ENCODE measurements around the gene PSMA7.

DNA sequence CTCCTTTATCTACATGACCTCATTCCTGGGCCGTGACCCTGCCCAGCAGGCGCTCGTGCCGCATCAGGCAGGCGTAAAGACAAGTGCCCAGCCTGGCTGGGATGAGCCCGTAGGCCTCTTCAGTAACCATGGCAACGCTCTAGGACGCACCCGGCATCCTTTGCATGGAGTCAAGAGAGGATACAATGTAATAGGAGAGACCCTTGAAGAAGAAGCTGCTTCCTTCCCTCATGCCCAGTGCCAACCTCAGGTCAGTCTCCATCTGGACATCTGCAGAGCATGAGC, 25.9 kb downstream of the PSMA7 start:
- TF ChIP-seq SIN3A (IDR thresholded peaks at IDR 0.05; ENCODE audit: borderline replicate concordance, low read depth, low read length) (no peak), EZH2phosphoT487 (IDR thresholded peaks at IDR 0.05; ENCODE audit: borderline replicate concordance, low read depth) (no peak), GABPA (IDR thresholded peaks at IDR 0.05; ENCODE audit: low read depth) (no peak), RAD21 (IDR thresholded peaks at IDR 0.05; ENCODE audit: low read length) (no peak), TAF1 (IDR thresholded peaks at IDR 0.05; ENCODE audit: borderline replicate concordance, low read depth, low read length) (no peak)
- TF ChIP-seq, protein P1, sequence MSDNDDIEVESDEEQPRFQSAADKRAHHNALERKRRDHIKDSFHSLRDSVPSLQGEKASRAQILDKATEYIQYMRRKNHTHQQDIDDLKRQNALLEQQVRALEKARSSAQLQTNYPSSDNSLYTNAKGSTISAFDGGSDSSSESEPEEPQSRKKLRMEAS (IDR thresholded peaks at IDR 0.05; ENCODE audit: low read depth) = no peak
- TF ChIP-seq, protein P2, sequence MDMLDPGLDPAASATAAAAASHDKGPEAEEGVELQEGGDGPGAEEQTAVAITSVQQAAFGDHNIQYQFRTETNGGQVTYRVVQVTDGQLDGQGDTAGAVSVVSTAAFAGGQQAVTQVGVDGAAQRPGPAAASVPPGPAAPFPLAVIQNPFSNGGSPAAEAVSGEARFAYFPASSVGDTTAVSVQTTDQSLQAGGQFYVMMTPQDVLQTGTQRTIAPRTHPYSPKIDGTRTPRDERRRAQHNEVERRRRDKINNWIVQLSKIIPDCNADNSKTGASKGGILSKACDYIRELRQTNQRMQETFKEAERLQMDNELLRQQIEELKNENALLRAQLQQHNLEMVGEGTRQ (IDR thresholded peaks at IDR 0.05; ENCODE audit: borderline replicate concordance, low read depth, low read length) = no peak
- TF ChIP-seq, protein P3, sequence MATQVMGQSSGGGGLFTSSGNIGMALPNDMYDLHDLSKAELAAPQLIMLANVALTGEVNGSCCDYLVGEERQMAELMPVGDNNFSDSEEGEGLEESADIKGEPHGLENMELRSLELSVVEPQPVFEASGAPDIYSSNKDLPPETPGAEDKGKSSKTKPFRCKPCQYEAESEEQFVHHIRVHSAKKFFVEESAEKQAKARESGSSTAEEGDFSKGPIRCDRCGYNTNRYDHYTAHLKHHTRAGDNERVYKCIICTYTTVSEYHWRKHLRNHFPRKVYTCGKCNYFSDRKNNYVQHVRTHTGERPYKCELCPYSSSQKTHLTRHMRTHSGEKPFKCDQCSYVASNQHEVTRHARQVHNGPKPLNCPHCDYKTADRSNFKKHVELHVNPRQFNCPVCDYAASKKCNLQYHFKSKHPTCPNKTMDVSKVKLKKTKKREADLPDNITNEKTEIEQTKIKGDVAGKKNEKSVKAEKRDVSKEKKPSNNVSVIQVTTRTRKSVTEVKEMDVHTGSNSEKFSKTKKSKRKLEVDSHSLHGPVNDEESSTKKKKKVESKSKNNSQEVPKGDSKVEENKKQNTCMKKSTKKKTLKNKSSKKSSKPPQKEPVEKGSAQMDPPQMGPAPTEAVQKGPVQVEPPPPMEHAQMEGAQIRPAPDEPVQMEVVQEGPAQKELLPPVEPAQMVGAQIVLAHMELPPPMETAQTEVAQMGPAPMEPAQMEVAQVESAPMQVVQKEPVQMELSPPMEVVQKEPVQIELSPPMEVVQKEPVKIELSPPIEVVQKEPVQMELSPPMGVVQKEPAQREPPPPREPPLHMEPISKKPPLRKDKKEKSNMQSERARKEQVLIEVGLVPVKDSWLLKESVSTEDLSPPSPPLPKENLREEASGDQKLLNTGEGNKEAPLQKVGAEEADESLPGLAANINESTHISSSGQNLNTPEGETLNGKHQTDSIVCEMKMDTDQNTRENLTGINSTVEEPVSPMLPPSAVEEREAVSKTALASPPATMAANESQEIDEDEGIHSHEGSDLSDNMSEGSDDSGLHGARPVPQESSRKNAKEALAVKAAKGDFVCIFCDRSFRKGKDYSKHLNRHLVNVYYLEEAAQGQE (IDR thresholded peaks at IDR 0.05; ENCODE audit: low read depth, low read length) = no peak
